Mesothelial cell of epicardium (in vitro differentiated cells): ENCODE results near the gene BAHCC1. TPM values are rescaled to one million over a fixed set of nuclear protein-coding genes. Genes with fewer than 3 reads are reported as not detected.
A peak's percentile ranks its signal among the peaks of the same experiment; 100 is the strongest.

ENCODE experiments used
- DNase-seq, 2 experiments: peaks; one replicate each; pipeline ENCODE4 v3.0.0; 2021; ENCODE audit warnings: low spot score in 2 of 2; ENCODE audit not compliant: unreplicated experiment in 2 of 2
- H3K27ac Mint-ChIP-seq: 2 replicates; pipeline ENCODE4 v1.8.0; 2021; ENCODE audit warnings: mixed read lengths
- H3K27me3 Mint-ChIP-seq: 2 replicates; pipeline ENCODE4 v1.8.0; 2021; ENCODE audit warnings: low read depth, mixed read lengths
- H3K36me3 Mint-ChIP-seq: 2 replicates; pipeline ENCODE4 v1.8.0; 2021; ENCODE audit warnings: mixed read lengths
- H3K4me1 Mint-ChIP-seq: 2 replicates; pipeline ENCODE4 v1.8.0; 2021; ENCODE audit warnings: mixed read lengths
- H3K4me3 Mint-ChIP-seq: 2 replicates; pipeline ENCODE4 v1.8.0; 2021; ENCODE audit warnings: mild to moderate bottlenecking, moderate library complexity, mixed read lengths
- H3K9me3 Mint-ChIP-seq: 2 replicates; pipeline ENCODE4 v1.8.0; 2021; ENCODE audit warnings: mixed read lengths
- total RNA-seq: library from RNA; stranded (reverse); gene quantifications from 3 replicates; pipeline ENCODE4 v1.2.1, GENCODE V29; 2021
- TF ChIP-seq, protein P1 (sequence below): fragments of 200-600 bp; sonication (generic); IDR thresholded peaks from one replicate; pipeline ENCODE4 v1.5.0; 2021; ENCODE audit warnings: antibody characterized with exemption; ENCODE audit not compliant: unreplicated experiment

Gene BAHCC1
- total RNA-seq, 1 donor from 2014 or later = 34.9 TPM

DNA sequence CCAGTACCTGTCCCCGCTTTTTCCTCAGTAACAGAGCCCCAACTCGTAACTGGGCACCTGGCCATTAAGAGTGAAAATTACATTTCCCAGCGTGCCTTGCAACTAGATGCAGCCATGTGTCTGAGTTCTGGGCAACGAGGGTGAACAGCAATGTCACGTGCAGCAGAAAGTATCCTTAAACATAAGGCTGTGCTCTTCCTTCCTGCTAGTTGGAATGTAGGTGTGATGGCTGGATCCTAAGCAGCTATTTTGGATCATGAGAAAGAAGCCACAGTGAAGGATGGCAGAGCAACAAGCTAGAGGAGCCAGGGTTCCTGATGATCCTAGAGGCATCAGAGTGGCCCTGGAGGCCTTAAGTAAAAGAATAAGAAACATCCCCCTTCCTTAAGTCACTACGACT lies 81.4 kb downstream of the BAHCC1 start:
- peaks cover 8% of the 10 kb centered on the region for H3K4me1 Mint-ChIP-seq

DNA sequence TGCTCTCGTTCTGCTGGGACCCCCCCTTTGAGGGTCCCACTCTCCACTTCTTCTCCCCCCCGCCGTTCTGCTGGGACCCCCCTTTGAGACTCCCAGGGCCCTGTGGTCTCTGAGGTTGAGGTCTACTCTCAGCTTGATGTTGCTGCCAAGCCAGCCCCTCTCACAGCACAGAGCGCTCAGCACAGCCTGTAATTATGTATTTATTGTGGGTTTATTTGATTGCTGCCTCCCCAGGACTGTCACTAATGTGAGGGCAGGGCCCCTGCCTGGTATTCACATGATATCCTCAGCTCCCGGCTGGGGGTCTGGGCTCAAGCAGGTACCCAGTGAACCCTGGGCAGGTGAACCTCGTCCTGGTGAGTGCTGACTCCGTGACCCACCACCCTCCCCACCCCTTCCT lies 81.9 kb downstream of the BAHCC1 start:
- Mint-ChIP-seq H3K4me1 (peaks cover 12% of the 10 kb centered on the region), H3K27ac (no peak overlapping the region), H3K27me3 (peaks cover 19% of the 10 kb centered on the region), H3K4me3 (no peak overlapping the region), H3K9me3 (peaks cover 4% of the 10 kb centered on the region), H3K36me3 (no peaks in the 10 kb centered on the region)
- DNase-seq = no peak
- TF ChIP-seq, protein P1, sequence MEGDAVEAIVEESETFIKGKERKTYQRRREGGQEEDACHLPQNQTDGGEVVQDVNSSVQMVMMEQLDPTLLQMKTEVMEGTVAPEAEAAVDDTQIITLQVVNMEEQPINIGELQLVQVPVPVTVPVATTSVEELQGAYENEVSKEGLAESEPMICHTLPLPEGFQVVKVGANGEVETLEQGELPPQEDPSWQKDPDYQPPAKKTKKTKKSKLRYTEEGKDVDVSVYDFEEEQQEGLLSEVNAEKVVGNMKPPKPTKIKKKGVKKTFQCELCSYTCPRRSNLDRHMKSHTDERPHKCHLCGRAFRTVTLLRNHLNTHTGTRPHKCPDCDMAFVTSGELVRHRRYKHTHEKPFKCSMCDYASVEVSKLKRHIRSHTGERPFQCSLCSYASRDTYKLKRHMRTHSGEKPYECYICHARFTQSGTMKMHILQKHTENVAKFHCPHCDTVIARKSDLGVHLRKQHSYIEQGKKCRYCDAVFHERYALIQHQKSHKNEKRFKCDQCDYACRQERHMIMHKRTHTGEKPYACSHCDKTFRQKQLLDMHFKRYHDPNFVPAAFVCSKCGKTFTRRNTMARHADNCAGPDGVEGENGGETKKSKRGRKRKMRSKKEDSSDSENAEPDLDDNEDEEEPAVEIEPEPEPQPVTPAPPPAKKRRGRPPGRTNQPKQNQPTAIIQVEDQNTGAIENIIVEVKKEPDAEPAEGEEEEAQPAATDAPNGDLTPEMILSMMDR = no peak

More for the DNA sequence above, 81.4 kb downstream of the BAHCC1 start:
- Mint-ChIP-seq H3K27me3 (peaks cover 16% of the 10 kb centered on the region), H3K4me3 (no peak overlapping the region), H3K36me3 (no peaks in the 10 kb centered on the region), H3K9me3 (peaks cover 4% of the 10 kb centered on the region), H3K27ac (no peak overlapping the region)
- TF ChIP-seq, protein P1 = no peak
- no peak for DNase-seq

DNA sequence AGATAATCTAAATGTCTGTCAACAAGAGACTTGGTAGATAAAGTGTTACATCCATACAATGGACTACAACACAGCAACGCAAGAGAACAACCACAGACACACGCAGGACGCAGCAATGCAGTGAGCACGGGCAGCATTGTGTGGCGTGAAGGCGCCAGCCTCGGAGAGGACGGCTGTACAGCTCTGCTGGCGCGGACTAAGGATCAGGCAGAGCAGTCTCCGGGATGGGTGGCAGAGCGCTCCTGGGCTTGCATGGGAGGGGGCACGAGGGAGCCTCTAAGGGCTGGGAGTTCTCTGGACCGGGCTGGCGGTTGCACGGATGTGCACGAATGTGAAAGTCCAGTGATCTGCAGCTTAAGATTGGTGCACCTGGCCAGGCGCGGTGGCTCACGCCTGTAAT lies 82.9 kb downstream of the BAHCC1 start:
- H3K4me3 Mint-ChIP-seq = no peak overlapping the region
- H3K27ac Mint-ChIP-seq = no peak overlapping the region
- no peak for DNase-seq
- no peaks in the 10 kb centered on the region for H3K36me3 Mint-ChIP-seq
- peaks cover 19% of the 10 kb centered on the region for H3K4me1 Mint-ChIP-seq
- TF ChIP-seq, protein P1 = no peak
- peaks cover 22% of the 10 kb centered on the region for H3K27me3 Mint-ChIP-seq
- H3K9me3 Mint-ChIP-seq = peaks cover 4% of the 10 kb centered on the region

DNA sequence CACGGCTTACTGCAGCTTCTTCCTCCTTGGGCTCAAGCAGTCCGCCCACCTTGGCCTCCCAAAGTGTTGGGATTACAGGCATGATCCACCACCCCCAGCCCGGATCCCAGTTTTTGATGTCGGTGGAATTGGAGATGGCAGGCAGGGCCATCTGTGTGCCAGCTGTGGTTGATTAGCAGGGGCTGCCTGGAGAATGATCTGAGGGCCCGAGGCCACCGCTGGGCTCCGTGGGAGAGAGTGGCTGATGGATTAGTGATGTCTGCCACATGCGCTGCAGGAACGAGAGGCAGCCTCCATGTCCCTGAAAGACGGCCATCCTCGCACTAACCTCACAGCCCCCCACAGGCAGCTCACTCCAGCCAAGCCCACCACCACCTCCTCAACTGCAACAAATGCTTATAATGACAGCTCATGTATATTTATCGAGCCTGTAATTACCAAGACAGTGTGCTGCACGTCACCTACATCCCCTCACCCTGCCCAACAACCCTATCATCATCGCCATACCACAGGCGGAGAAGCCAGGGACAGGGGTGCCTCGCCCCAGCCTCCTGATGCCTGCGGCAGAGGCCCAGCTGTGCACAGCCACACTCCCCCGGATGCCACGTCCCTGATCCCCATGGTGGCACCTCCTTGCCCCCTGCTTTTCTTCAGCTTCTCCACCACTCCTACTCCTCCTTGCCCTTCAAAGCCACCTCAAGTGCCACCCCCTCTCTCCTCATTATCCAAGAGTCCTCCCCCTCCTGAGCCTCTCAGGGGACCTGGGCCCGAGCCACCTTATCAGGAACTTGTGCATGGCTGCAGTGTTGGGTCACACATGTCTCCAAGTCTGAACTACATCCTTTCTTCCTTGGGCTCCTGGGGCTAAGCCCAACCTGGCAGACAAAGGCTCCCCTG lies 84.2 kb downstream of the BAHCC1 start:
- Mint-ChIP-seq H3K36me3 (no peaks in the 10 kb centered on the region), H3K4me3 (no peak overlapping the region), H3K27ac (peak overlapping the region; percentile 47), H3K9me3 (peaks cover 4% of the 10 kb centered on the region), H3K4me1 (peaks cover 19% of the 10 kb centered on the region), H3K27me3 (peaks cover 22% of the 10 kb centered on the region)
- DNase-seq = no peak
- TF ChIP-seq, protein P1 = no peak

DNA sequence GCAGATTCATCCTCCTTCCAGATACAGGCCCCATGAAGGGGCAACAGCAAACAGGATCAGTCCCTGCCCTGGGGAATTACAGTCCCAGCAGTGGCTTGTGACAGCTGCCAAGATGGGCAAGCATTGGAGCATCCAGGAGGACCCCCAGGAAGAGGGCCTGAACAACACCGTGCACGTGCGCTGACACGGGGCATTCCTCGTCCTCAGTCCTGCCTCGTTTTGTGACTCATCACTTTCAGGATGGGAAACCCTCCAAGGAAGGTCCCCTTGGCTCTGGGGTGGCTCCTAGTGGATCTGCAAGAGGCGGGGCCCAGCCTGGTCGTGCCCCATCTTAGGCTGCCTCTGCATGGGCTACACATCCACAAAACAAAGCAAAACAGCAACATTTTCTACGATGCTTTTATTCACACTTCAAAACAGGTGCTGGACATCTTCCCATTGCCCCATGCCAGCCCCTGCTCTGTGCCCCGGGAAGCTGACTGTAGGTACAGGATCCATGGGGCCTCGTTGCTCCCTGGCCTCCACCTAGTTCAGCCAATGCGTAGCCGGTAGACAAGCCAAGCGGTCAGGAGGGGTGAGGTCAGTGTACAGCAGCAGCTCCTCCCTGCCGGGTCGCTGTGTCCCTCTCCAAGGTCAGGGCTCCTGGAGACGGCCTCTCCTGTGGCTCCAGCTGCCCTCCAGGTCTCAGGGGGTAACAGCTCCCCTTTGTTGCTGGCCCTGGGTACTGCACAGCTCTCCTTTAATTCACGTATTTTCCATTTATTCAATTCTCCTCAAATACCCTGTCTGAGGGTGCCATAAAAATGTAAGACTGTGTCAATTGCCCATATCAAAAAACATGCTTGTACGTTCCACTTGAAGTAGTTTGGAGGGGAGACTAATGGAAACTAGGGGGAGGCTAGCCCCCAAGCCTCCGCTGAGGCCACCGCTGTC lies 85.1 kb downstream of the BAHCC1 start:
- peaks cover 19% of the 10 kb centered on the region for H3K4me1 Mint-ChIP-seq
- DNase-seq = no peak
- H3K27me3 Mint-ChIP-seq = peaks cover 22% of the 10 kb centered on the region
- H3K9me3 Mint-ChIP-seq = peaks cover 4% of the 10 kb centered on the region
- H3K27ac Mint-ChIP-seq = no peak overlapping the region
- H3K36me3 Mint-ChIP-seq = no peaks in the 10 kb centered on the region
- TF ChIP-seq, protein P1 = no peak
- no peak overlapping the region for H3K4me3 Mint-ChIP-seq
